Islet of Langerhans (tissue), 1 donor: ENCODE measurements around the gene FBXW8.

Experiments
- FAIRE-seq: peaks from one replicate; lab custom pipeline; 2011; peaks lifted over from hg19 to GRCh38; lab: Jason Lieb, UNC

The FBXW8 gene

GRCh38 chr12:116887897-116888296, 22.9 kb upstream of the FBXW8 start:
- peak; percentile 55 for FAIRE-seq

- no peak for FAIRE-seq
Observed at GRCh38 chr12:116890330-116890729, 20.4 kb upstream of the FBXW8 start.

- no peak for FAIRE-seq
Observed at GRCh38 chr12:116891019-116891418, 19.7 kb upstream of the FBXW8 start.

DNA sequence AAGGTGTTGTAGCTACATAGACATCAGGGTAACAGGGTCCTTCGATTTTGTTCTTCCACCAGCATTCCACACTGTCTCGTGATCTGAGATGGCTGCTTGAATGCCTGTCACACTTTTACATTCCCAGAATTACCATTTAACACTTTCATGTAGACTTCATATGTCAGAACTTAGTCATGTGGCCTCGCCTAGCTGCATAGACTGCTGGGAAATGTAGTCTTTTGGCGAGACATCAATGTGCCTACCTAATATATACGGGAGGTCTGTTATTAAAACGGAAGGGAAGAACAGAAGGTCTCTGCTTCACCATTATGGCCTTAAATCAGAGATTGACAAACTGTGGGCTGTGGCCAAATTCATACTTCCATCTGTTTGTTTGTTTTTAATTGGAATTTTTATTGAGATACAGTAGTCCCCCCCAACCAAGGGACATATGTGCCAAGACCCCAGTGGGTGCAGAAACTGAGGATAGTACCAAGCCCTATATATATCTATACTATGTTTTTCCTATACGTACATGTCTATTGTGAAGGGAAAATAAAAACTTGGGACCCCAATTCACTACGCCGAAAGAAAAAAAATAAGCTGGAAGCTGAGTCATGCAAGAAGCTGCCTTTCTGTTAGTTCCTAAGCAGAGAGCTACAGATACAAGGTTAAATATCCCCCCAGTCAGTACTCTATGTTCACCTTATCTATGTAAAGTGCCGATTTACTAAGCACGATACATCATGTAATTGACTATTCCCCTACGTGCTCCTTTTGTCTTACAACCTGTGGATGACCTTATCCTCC, 18.2 kb upstream of the FBXW8 start:
- FAIRE-seq = no peak

DNA sequence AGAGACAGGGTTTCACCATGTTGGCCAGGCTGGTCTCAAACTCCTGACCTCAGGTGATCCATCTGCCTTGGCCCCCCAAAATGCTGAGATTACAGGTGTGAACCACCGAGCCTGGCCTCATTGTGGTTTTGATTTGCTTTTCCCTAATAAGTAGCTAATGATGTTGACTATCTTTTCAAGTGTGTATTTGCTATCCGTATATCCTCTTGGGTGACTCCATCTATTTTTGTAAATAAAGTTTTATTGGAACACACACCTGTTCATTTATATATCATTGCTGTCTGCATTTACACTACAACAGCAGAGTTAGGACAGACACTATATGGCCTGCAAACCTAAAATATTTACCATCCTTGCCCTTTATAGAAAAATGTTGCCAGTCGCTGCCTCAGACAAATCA, 15.8 kb upstream of the FBXW8 start:
- FAIRE-seq = no peak

- no peak for FAIRE-seq
Observed at GRCh38 chr12:116896411-116896924, 14.3 kb upstream of the FBXW8 start.

DNA sequence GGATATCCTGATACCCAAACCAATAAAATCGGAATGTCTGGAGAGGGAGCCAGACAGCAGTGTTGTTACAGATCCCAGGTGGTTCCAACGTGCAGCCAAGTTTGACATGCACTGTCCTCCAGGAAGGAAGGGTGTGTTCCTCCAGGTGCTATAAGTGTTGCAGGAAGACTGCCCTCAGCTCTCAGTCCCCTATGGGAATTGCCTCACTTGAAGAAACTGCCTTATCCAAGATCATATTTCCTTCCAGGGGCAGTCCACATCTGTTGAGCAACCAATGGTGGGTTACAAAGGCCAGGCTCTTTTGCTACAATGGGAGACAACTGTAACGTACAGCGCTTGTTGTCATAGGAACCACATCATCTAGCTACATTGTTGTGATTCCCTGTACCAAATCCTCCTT, 13.3 kb upstream of the FBXW8 start:
- no peak for FAIRE-seq

GRCh38 chr12:116898669-116899068, 12.1 kb upstream of the FBXW8 start:
- FAIRE-seq = no peak

GRCh38 chr12:116901612-116902011, 9.1 kb upstream of the FBXW8 start:
- FAIRE-seq = no peak

- FAIRE-seq = no peak
Observed at GRCh38 chr12:116903818-116904217, 6.9 kb upstream of the FBXW8 start.

GRCh38 chr12:116906285-116906684, 4.5 kb upstream of the FBXW8 start:
- no peak for FAIRE-seq

- no peak for FAIRE-seq
Observed at GRCh38 chr12:116910280-116910644, 488 bp upstream of the FBXW8 start.

- no peak for FAIRE-seq
Observed at GRCh38 chr12:116915326-116915725, 4.6 kb downstream of the FBXW8 start.

DNA sequence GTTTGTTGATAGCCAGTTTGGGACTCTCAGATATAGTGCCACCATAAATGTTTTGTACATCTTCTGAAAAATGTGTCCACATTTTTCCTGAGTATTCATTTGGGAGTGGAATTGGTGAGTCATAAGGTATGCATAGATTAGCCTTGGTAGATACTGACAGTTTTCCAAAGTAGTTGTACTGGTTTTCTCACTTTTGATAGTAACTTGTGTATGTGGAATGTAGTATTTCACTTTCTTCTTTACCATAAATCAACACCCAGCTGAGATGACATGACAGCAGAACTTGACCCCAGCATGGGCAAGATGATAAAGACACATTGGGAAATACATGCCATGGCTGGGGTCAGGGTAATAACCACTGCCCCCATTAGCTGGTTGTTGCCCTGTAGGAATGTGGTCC, 5.4 kb downstream of the FBXW8 start:
- no peak for FAIRE-seq

DNA sequence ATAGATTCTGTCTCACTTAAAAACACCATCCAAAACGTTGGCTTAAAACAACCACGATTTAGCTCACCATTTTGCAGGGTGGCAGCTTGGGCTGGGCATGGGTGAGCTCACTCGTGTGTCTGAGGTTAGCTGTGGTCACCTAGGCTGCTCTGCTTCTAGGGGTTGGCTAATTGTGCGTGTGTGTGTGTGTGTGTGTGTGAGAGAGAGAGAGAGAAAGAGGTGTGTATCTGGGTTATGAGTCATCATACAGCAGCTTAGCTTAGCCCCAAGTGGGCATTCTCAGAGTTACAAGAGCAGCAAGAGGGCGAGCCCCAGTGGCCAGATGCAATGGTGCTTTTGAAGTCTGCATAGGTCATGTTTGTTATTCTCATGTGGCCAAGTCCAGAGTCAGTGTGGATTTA, 6.0 kb downstream of the FBXW8 start:
- peak; percentile 49 for FAIRE-seq

- no peak for FAIRE-seq
Observed at GRCh38 chr12:116918464-116918863, 7.7 kb downstream of the FBXW8 start.

DNA sequence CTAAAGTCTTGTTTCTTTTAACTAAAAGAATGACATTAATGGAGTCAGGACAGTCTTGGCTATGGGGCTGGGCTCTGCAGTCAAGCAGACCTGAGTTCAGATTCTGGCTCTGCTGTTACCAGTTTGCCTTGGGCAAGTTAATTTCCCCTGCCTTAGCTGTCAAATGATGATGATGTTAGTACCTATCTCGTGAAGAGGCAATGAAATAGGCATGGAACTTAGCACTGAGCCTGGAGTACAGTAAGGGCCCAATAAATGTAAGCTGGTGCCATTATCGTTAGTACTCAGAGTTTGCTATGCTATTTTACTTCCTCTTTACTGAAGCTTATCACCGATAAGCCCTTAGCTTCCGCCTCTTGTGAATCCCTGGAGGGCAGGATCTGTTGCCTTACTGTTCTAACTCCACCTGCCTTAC, 8.5 kb downstream of the FBXW8 start:
- no peak for FAIRE-seq

GRCh38 chr12:116919706-116920485, 9.1 kb downstream of the FBXW8 start:
- no peak for FAIRE-seq

GRCh38 chr12:116920939-116921338, 10.2 kb downstream of the FBXW8 start:
- FAIRE-seq = no peak

- FAIRE-seq = no peak
Observed at GRCh38 chr12:116922194-116922897, 11.6 kb downstream of the FBXW8 start.

DNA sequence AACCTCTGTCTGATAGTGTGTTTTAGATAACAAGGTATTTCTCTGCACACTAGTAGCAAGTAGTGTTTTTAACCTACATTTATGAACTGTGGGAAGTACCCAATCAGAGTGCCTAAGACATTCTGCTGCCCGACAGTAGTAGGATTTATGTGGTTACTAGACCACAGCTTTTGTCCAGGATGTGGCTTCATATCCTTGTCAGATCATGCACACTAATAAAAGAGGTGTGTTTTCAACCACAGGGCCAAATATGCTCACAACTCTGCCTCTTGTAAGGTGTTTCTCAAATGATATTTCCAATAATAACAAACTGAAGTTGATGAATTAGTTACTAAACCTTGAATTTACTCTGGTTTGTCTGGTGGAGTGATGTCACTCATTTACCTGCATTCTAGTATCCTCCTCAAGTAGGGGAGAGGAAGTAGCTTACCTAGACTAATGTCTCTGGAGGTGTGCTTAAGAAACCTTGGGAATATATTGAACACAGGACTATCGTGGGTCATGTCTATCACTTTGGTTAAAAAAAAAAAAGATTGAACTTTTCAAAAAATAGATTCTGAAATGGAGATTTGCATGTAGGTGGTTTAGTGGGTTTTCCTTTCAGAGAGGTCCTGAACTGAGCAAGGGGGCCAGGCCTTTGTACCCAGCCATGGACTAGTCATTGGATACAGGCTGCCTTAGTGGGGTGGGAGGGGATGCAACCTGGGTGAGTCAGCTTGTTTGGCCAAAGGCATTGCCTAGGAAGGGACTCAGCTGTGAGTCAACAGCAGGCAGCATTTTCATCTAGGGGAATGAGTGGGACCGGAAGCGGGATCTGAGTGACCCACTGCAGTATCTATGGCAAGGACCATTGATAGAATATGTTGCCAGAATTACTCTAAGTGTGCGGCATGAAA, 14.1 kb downstream of the FBXW8 start:
- no peak for FAIRE-seq
